Measurements from ENCODE around the gene NEBL.
"Not testable (repeated sequence)": the region's sequence is repeated elsewhere in the genome, so short reads cannot be mapped to it uniquely, and the experiment has no call there.

The NEBL gene

GRCh38 chr10:20897146-20897825 lies at the start of gene NEBL:
Gene NEBL (minus strand): TSS chr10:20897311. CDS start chr10:20897205, 106 bp downstream.
- DNase-seq (ENCODE audit: low spot score): no peak

- no peak for DNase-seq (ENCODE audit: low spot score)
Measured at GRCh38 chr10:20945546-20946332, 48.6 kb upstream of the NEBL start.

GRCh38 chr10:20944789-20945502 lies 47.8 kb upstream of the NEBL start:
- DNase-seq (ENCODE audit: low spot score): no peak

GRCh38 chr10:20939414-20939813 lies 42.3 kb upstream of the NEBL start:
- DNase-seq (ENCODE audit: low spot score): not testable (repeated sequence)

GRCh38 chr10:20936396-20936795 lies 39.3 kb upstream of the NEBL start:
- no peak for DNase-seq (ENCODE audit: low spot score)

GRCh38 chr10:20935931-20936330 lies 38.8 kb upstream of the NEBL start:
- DNase-seq (ENCODE audit: low spot score): no peak

- DNase-seq (ENCODE audit: low spot score): no peak
Measured at GRCh38 chr10:20935301-20935700, 38.2 kb upstream of the NEBL start.

- DNase-seq (ENCODE audit: low spot score): no peak
Measured at GRCh38 chr10:20933705-20934104, 36.6 kb upstream of the NEBL start.

GRCh38 chr10:20932606-20933126 lies 35.6 kb upstream of the NEBL start:
- DNase-seq (ENCODE audit: low spot score): no peak

- no peak for DNase-seq (ENCODE audit: low spot score)
Measured at GRCh38 chr10:20931156-20931795, 34.2 kb upstream of the NEBL start.

GRCh38 chr10:20927456-20927855 lies 30.3 kb upstream of the NEBL start:
- DNase-seq (ENCODE audit: low spot score): no peak

GRCh38 chr10:20922451-20922850 lies 25.3 kb upstream of the NEBL start:
- DNase-seq (ENCODE audit: low spot score): no peak

GRCh38 chr10:20922033-20922432 lies 24.9 kb upstream of the NEBL start:
- no peak for DNase-seq (ENCODE audit: low spot score)

GRCh38 chr10:20920061-20920460 lies 22.9 kb upstream of the NEBL start:
- no peak for DNase-seq (ENCODE audit: low spot score)

- DNase-seq (ENCODE audit: low spot score): no peak
Measured at GRCh38 chr10:20919481-20919880, 22.4 kb upstream of the NEBL start.

GRCh38 chr10:20916976-20917375 lies 19.9 kb upstream of the NEBL start:
- DNase-seq (ENCODE audit: low spot score): no peak

- no peak for DNase-seq (ENCODE audit: low spot score)
Measured at GRCh38 chr10:20912969-20913368, 15.9 kb upstream of the NEBL start.

GRCh38 chr10:20911626-20912025 lies 14.5 kb upstream of the NEBL start:
- DNase-seq (ENCODE audit: low spot score): no peak

GRCh38 chr10:20909801-20910200 lies 12.7 kb upstream of the NEBL start:
- no peak for DNase-seq (ENCODE audit: low spot score)

GRCh38 chr10:20908391-20908790 lies 11.3 kb upstream of the NEBL start:
- no peak for DNase-seq (ENCODE audit: low spot score)

- DNase-seq (ENCODE audit: low spot score): no peak
Measured at GRCh38 chr10:20903635-20904390, 6.7 kb upstream of the NEBL start.

Measured in hematopoietic multipotent progenitor cell treated with erythropoietin and hydrocortisone succinate and interleukin-3 and kit ligand, for 15 days (in vitro differentiated cells).